ENCODE results near the gene ARID1B.

DNA sequence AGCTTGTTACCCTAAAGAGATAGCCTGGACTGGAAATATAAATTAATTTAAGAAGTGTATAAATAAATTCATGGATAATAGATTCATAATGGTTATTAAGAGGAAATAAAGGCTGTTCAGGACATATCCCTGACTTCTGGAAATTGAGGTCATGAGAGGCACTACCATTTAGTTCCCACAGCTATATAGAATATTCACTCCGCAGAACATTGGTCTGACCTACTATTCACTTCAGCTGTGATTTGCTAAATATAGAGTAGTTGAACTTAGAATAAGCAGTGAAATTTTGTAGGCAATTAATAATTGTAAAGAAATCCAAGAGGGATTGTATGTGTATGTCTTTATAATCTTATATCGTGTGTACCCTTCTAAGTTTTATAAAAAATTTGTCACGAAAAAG lies 112.8 kb downstream of the ARID1B start:
- TF ChIP-seq POLR2A (IDR thresholded peaks at IDR 0.05) = no peak
- TF ChIP-seq, protein P1, sequence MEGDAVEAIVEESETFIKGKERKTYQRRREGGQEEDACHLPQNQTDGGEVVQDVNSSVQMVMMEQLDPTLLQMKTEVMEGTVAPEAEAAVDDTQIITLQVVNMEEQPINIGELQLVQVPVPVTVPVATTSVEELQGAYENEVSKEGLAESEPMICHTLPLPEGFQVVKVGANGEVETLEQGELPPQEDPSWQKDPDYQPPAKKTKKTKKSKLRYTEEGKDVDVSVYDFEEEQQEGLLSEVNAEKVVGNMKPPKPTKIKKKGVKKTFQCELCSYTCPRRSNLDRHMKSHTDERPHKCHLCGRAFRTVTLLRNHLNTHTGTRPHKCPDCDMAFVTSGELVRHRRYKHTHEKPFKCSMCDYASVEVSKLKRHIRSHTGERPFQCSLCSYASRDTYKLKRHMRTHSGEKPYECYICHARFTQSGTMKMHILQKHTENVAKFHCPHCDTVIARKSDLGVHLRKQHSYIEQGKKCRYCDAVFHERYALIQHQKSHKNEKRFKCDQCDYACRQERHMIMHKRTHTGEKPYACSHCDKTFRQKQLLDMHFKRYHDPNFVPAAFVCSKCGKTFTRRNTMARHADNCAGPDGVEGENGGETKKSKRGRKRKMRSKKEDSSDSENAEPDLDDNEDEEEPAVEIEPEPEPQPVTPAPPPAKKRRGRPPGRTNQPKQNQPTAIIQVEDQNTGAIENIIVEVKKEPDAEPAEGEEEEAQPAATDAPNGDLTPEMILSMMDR (IDR thresholded peaks at IDR 0.05) = no peak
